Omental fat pad (tissue), 4 donors: ENCODE results near the gene SCN7A. TPM values are rescaled to one million over a fixed set of nuclear protein-coding genes. Genes with fewer than 3 reads are reported as not detected.
"Not testable (repeated sequence)": the region's sequence is repeated elsewhere in the genome, so short reads cannot be mapped to it uniquely, and the experiment has no call there.

Experiments used
- ATAC-seq: fragments of 150-250 bp; one replicate; pipeline ENCODE4 v1.9.1; 2016; ENCODE audit warnings: mild to moderate bottlenecking, moderate library complexity; ENCODE audit not compliant: low FRiP score
- DNase-seq: peaks from one replicate; pipeline ENCODE4 v3.0.0-alpha.2; 2019; ENCODE audit warnings: low spot score
- total RNA-seq, 4 donors: library from RNA; depleted of rRNA; stranded (reverse); fragments of >200 nt; gene quantifications; one replicate each; pipeline ENCODE4 v1.1.0, GENCODE V29; 2016
- TF ChIP-seq, protein P1 (sequence below), 3 donors: fragments of 450-650 bp; IDR thresholded peaks; one replicate each; pipeline ENCODE4 v1.5.1; 2016 to 2017; ENCODE audit warnings: antibody characterized with exemption in 3 of 3, mild to moderate bottlenecking in 3 of 3, moderate library complexity in 2 of 3

Gene SCN7A
- total RNA-seq, 4 donors from 2014 or later: 1.3 to 19.9 (median 7.9) TPM

DNA sequence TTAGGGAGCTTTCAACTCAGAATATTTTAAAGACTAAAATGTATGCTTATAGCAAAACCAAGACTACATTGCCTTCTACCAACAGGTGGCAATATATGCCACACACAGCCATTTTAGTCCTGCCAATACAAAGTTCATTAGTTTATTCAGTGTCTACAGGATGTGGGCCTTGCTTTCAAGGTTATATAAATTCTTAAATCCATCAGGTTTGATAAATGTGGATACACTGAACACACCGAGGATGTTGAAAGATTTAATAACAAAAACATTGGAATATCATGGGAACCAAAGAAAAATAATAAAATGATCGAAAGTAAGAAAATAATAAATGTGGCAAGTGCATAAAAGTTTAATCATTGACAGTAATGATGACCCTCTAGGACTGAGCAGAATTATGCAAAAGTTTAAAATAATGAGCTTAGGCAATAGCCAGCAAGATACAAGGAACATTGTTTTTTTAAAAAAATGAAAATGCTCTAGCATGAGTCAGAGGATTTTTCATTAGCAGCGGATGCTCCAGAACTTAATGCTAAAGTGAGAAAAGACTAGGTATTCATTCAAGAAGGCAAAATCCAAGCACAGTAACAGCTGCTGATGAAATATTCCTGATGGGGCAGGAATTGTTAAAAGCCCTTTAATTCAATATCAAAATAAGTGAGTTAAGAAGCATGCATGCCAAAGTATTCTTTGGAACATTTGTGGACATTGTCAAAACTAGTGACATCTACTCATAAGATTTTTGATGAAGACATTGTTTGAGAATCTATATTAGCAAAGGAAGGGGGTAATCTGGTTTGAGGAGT lies 132.5 kb downstream of the SCN7A start:
- no peak for ATAC-seq
- no peak for DNase-seq
- TF ChIP-seq, protein P1, sequence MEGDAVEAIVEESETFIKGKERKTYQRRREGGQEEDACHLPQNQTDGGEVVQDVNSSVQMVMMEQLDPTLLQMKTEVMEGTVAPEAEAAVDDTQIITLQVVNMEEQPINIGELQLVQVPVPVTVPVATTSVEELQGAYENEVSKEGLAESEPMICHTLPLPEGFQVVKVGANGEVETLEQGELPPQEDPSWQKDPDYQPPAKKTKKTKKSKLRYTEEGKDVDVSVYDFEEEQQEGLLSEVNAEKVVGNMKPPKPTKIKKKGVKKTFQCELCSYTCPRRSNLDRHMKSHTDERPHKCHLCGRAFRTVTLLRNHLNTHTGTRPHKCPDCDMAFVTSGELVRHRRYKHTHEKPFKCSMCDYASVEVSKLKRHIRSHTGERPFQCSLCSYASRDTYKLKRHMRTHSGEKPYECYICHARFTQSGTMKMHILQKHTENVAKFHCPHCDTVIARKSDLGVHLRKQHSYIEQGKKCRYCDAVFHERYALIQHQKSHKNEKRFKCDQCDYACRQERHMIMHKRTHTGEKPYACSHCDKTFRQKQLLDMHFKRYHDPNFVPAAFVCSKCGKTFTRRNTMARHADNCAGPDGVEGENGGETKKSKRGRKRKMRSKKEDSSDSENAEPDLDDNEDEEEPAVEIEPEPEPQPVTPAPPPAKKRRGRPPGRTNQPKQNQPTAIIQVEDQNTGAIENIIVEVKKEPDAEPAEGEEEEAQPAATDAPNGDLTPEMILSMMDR (IDR thresholded peaks at IDR 0.05): no peak

DNA sequence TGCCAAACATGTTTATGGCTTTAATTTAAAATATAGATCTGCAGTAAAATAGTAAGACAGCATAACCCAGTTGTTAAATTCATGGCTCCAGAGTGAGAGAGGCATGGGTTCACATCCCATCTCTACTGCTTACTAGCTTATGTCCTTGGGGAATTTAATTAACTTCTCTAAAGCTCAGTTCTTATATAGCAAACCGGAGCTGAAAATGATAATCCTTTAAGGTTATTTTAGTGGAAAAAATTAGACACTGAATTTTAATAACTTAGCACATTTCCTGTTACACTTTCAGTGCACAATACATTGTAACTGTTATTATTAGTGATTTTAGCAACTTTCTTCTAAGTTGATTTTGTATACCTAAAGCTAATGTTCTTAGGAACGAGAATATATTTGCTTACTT lies 133.1 kb downstream of the SCN7A start:
- ATAC-seq (no peak), DNase-seq (no peak)
- TF ChIP-seq, protein P1 (IDR thresholded peaks at IDR 0.05): no peak

- no peak for DNase-seq
- ATAC-seq: no peak
- TF ChIP-seq, protein P1 (IDR thresholded peaks at IDR 0.05): no peak
Measured at GRCh38 chr2:166360426-166360825, 133.6 kb downstream of the SCN7A start.

GRCh38 chr2:166357950-166358321 lies 136.1 kb downstream of the SCN7A start:
- DNase-seq: not testable (repeated sequence)

DNA sequence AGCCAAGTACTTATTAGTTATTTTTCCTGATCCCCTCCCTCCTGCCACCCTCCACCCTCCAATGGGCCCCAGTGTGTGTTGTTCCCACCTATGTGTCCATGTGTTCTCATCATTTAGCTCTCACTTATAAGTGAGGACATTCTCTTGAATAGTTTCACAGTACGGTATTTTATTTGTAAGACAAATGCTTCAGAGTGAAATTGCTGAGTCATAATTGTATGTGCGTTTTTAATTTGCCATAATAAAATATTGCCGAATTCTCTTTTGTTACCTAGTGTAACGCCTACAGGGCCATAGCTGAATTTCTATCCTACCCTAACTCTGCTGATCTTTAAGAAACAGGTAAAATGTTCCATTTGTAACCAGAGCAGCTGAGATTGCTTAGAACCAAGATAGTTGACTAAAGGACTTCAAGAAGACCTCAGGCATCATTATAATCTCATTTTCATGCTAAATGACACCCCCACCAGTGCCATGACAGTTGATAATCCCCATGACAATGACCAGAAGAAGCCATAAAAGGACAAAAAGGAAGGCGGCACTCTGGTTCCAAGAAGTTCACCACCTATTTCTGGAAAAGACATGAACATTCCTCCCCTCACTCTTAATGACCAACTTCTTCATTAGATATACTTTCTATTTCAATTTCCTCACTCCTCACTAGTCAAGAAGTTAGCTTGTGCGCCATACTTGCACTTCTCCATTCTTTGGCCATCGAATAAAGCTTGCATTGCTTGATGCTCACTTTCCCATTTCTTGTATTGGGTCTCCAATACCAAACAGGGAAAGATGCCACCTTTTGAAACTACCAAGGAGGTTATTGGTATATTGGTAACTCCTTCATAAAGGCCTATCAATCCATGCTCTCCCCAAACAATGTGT lies 136.7 kb downstream of the SCN7A start:
- DNase-seq (no peak), ATAC-seq (no peak)
- TF ChIP-seq, protein P1 (IDR thresholded peaks at IDR 0.05): no peak

More at GRCh38 chr2:166357950-166358321, 136.1 kb downstream of the SCN7A start:
- ATAC-seq: not testable (repeated sequence)

Other genes starting within 250 kb of the SCN7A start
- gene SCN9A, start 118.3 kb downstream of the SCN7A start, total RNA-seq: 10 to 100 TPM in 1 of 4 donors, 1 to 10 TPM in 3; 6.0 to 13.9 (median 7.1) TPM